ENCODE results near the gene LRP2. TPM values are rescaled to one million over a fixed set of nuclear protein-coding genes. Genes with fewer than 3 reads are reported as not detected.

The LRP2 gene
- total RNA-seq, 1 donor from 2014 or later = 1.00 TPM

DNA sequence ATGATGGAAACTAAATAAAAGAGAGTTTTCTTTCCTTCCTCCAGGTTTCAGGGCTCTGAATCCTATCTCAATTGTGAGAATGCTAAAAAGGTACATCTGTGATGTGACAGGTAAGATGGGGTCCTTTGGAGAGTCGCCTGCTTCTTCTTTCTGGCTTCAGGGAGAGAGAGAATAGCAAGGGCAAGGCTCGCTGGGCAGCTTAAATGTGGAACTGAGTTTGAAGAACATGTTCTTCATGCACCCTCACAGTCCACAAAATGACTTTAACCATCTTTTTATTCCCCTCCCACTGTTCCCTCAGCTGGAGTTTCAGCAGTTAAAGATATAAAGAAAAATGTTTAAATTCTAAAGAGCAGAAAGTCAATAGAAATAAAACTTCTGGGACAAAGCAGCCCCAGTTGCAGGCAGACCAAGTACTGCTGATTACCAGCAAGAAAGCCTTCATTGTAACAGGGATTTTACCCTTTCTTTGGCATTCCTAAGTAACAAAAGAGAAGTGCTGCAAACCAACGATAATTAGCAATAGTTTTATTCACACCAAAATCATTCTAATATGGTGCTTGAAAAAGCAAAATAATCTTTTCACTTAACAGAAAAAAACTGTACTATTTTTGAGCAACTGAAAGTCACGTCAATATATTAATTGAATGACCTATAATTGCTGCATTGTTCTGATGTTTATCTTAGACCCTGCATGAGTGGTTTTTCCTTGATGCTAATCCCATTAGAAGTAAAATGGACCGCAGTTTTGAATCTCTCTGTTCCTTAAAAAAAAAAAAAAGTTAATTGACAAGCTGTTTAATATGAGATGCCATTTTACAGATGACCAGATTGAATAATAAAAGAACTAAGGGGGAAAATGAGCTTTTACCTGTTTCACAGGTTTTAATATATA, 61.5 kb downstream of the LRP2 start:
- Mint-ChIP-seq H3K9me3 (ENCODE audit: unreplicated experiment) (no peaks in the 10 kb centered on the region), H3K4me1 (ENCODE audit: low read depth, unreplicated experiment) (no peaks in the 10 kb centered on the region), H3K27ac (ENCODE audit: unreplicated experiment) (no peak overlapping the region), H3K4me3 (ENCODE audit: unreplicated experiment) (no peak overlapping the region), H3K27me3 (ENCODE audit: low read depth, unreplicated experiment) (peaks cover 3% of the 10 kb centered on the region), H3K36me3 (ENCODE audit: low read depth, unreplicated experiment) (no peaks in the 10 kb centered on the region)
- no peak overlapping the region for H3K9ac ChIP-seq (ENCODE audit: low read length)
- H3K4me3 ChIP-seq (ENCODE audit: insufficient read depth, low read depth, low read length) = no peak overlapping the region
- FAIRE-seq (no peak), DNase-seq (ENCODE audit: low read depth) (no peak)
- no peaks in the 10 kb centered on the region for H3K36me3 ChIP-seq (ENCODE audit: insufficient read depth, low read length)
- no peaks in the 10 kb centered on the region for H3K27me3 ChIP-seq (ENCODE audit: insufficient read depth, low read length)
- no peaks in the 10 kb centered on the region for H3K79me2 ChIP-seq (ENCODE audit: insufficient read depth, low read length)
- H3K4me1 ChIP-seq (ENCODE audit: insufficient read depth, low read length) = no peaks in the 10 kb centered on the region
- no peaks in the 10 kb centered on the region for H4K20me1 ChIP-seq (ENCODE audit: insufficient read depth, low read length)
- H3K4me2 ChIP-seq (ENCODE audit: low read length) = no peak overlapping the region
- H3K9me3 ChIP-seq (ENCODE audit: insufficient read depth, low read depth, low read length) = no peaks in the 10 kb centered on the region
- no peak overlapping the region for H2AFZ ChIP-seq (ENCODE audit: low read depth, low read length)
- H3K27ac ChIP-seq (ENCODE audit: low read depth, low read length) = no peak overlapping the region
- TF ChIP-seq, protein P1, sequence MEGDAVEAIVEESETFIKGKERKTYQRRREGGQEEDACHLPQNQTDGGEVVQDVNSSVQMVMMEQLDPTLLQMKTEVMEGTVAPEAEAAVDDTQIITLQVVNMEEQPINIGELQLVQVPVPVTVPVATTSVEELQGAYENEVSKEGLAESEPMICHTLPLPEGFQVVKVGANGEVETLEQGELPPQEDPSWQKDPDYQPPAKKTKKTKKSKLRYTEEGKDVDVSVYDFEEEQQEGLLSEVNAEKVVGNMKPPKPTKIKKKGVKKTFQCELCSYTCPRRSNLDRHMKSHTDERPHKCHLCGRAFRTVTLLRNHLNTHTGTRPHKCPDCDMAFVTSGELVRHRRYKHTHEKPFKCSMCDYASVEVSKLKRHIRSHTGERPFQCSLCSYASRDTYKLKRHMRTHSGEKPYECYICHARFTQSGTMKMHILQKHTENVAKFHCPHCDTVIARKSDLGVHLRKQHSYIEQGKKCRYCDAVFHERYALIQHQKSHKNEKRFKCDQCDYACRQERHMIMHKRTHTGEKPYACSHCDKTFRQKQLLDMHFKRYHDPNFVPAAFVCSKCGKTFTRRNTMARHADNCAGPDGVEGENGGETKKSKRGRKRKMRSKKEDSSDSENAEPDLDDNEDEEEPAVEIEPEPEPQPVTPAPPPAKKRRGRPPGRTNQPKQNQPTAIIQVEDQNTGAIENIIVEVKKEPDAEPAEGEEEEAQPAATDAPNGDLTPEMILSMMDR (IDR thresholded peaks at IDR 0.05; ENCODE audit: insufficient read depth, low read depth, low read length) = no peak
- no peak for TF ChIP-seq EZH2 (IDR thresholded peaks at IDR 0.05; ENCODE audit: insufficient read depth, low read length)

DNA sequence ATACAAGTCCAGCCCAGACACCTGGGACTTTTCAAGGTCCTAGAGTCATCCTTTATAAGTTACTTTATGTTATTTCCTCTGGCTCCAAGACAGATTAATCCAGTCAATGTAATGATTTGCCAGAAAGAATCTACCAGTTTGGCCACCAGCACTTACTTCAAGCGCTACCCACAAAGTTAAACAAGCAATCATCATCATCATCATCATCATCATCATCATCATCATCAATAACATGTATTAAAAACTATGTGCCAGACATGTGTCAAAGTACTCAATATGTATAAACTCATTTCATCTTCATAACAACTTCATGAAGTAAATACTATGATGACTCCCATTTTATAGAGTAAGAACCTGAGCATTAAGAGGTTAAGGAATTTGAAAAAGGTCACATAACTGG, 64.3 kb downstream of the LRP2 start:
- Histone ChIP-seq H3K27me3 (ENCODE audit: insufficient read depth, low read length) (no peaks in the 10 kb centered on the region), H3K79me2 (ENCODE audit: insufficient read depth, low read length) (no peaks in the 10 kb centered on the region), H2AFZ (ENCODE audit: low read depth, low read length) (no peak overlapping the region), H3K27ac (ENCODE audit: low read depth, low read length) (no peak overlapping the region), H3K4me2 (ENCODE audit: low read length) (no peak overlapping the region), H3K9me3 (ENCODE audit: insufficient read depth, low read depth, low read length) (no peaks in the 10 kb centered on the region), H3K4me1 (ENCODE audit: insufficient read depth, low read length) (no peaks in the 10 kb centered on the region), H4K20me1 (ENCODE audit: insufficient read depth, low read length) (no peaks in the 10 kb centered on the region), H3K9ac (ENCODE audit: low read length) (no peak overlapping the region), H3K4me3 (ENCODE audit: insufficient read depth, low read depth, low read length) (no peak overlapping the region), H3K36me3 (ENCODE audit: insufficient read depth, low read length) (no peaks in the 10 kb centered on the region)
- Mint-ChIP-seq H3K4me3 (ENCODE audit: unreplicated experiment) (no peak overlapping the region), H3K9me3 (ENCODE audit: unreplicated experiment) (no peaks in the 10 kb centered on the region), H3K4me1 (ENCODE audit: low read depth, unreplicated experiment) (no peaks in the 10 kb centered on the region), H3K27ac (ENCODE audit: unreplicated experiment) (no peak overlapping the region), H3K36me3 (ENCODE audit: low read depth, unreplicated experiment) (no peaks in the 10 kb centered on the region), H3K27me3 (ENCODE audit: low read depth, unreplicated experiment) (peaks cover 3% of the 10 kb centered on the region)
- TF ChIP-seq, protein P1 (IDR thresholded peaks at IDR 0.05; ENCODE audit: insufficient read depth, low read depth, low read length) = no peak
- no peak for TF ChIP-seq EZH2 (IDR thresholded peaks at IDR 0.05; ENCODE audit: insufficient read depth, low read length)
- FAIRE-seq (no peak), DNase-seq (ENCODE audit: low read depth) (no peak)

Measured in astrocyte (in vitro differentiated cells and primary cell).